Left ventricle myocardium inferior (tissue), 1 donor: ENCODE results near the gene DDX51. TPM values are rescaled to one million over a fixed set of nuclear protein-coding genes. Genes with fewer than 3 reads are reported as not detected.

Experiments
- DNase-seq: peaks from one replicate; pipeline ENCODE4 v3.0.0-alpha.2; 2020
- H3K27ac ChIP-seq: fragments of 200-600 bp; replicated peaks from 2 replicates; pipeline ENCODE4 v1.8.0; 2021
- H3K27me3 ChIP-seq: fragments of 200-600 bp; 2 replicates; pipeline ENCODE4 v1.8.0; 2021; ENCODE audit warnings: low read depth
- H3K36me3 ChIP-seq: fragments of 200-600 bp; 2 replicates; pipeline ENCODE4 v1.8.0; 2021
- H3K4me1 ChIP-seq: fragments of 200-600 bp; 2 replicates; pipeline ENCODE4 v1.8.0; 2021
- H3K4me3 ChIP-seq: fragments of 200-600 bp; 2 replicates; pipeline ENCODE4 v1.8.0; 2021; ENCODE audit warnings: mild to moderate bottlenecking, moderate library complexity
- H3K9me3 ChIP-seq: fragments of 200-600 bp; replicated peaks from 2 replicates; pipeline ENCODE4 v1.8.0; 2021
- intact Hi-C: fragments of 100-400 bp; cut with micrococcal nuclease; formaldehyde crosslinking; loops from one replicate; pipeline ENCODE4 v1.11.0; 2022
- total RNA-seq: library from RNA; stranded (reverse); fragmentation: NEBNext Ultra II Directional; extraction: Animal tissue kit (Norgen Biotek cat#: 25700); gene quantifications from one replicate; pipeline ENCODE4 v1.2.1, GENCODE V29; 2021
- TF ChIP-seq, protein P1 (sequence below): fragments of 200-600 bp; IDR thresholded peaks from 2 replicates; pipeline ENCODE4 v1.8.0; 2021; ENCODE audit warnings: antibody characterized with exemption, mild to moderate bottlenecking, borderline replicate concordance
- donor health status: DM: no; HTN: yes; CAD: no; lungs with severe emphysema.

The DDX51 gene
- total RNA-seq, 1 donor from 2014 or later, result 9.0 TPM

DNA sequence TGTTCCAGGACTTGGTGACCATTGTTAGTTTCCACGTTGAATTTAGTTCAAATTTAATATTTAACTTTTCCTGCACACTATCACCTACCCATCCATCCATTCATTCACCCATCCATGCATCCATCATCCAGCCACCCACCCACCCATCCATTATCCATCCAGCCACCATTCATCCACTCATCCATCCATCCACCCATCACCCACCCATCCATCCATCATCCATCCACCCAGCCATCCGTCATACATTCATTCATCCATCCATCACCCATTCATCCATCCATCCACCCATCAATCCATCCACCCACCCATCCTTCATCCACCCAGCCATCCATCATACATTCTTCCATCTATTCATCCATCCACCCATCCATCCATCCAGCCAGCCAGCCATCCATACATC, 22.0 kb upstream of the DDX51 start:
- peaks cover 63% of the 10 kb centered on the region for H3K27me3 ChIP-seq
- TF ChIP-seq, protein P1, sequence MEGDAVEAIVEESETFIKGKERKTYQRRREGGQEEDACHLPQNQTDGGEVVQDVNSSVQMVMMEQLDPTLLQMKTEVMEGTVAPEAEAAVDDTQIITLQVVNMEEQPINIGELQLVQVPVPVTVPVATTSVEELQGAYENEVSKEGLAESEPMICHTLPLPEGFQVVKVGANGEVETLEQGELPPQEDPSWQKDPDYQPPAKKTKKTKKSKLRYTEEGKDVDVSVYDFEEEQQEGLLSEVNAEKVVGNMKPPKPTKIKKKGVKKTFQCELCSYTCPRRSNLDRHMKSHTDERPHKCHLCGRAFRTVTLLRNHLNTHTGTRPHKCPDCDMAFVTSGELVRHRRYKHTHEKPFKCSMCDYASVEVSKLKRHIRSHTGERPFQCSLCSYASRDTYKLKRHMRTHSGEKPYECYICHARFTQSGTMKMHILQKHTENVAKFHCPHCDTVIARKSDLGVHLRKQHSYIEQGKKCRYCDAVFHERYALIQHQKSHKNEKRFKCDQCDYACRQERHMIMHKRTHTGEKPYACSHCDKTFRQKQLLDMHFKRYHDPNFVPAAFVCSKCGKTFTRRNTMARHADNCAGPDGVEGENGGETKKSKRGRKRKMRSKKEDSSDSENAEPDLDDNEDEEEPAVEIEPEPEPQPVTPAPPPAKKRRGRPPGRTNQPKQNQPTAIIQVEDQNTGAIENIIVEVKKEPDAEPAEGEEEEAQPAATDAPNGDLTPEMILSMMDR, result no peak

DNA sequence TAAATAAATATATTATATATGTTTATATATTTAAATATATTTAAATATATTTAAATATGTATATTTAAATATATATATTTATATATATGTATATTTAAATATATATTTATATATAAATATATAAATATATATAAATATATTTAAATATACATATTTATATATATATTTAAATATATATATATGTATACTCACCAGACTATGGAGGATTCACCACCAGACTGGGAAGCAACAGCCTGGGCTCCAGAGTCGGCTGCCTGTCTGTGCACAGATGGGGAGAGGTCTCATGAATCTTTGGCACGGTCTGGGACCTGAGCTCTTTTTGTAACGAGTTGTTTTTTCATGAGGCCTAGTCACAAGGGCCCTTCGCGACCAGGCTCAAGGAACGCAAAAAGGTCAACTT, 21.5 kb upstream of the DDX51 start:
- DNase-seq, result no peak
- Histone ChIP-seq H3K27ac (no peak overlapping the region), H3K36me3 (no peaks in the 10 kb centered on the region), H3K4me3 (no peak overlapping the region), H3K9me3 (no peaks in the 10 kb centered on the region), H3K27me3 (peaks cover 63% of the 10 kb centered on the region), H3K4me1 (peaks cover 4% of the 10 kb centered on the region)
- intact Hi-C loops, result no loop called here
- TF ChIP-seq, protein P1, result no peak

More for the DNA sequence above, 22.0 kb upstream of the DDX51 start:
- Histone ChIP-seq H3K27ac (no peak overlapping the region), H3K9me3 (no peaks in the 10 kb centered on the region), H3K4me3 (no peak overlapping the region), H3K4me1 (peaks cover 4% of the 10 kb centered on the region), H3K36me3 (no peaks in the 10 kb centered on the region)
- no peak for DNase-seq
- intact Hi-C loops, result no loop called here

DNA sequence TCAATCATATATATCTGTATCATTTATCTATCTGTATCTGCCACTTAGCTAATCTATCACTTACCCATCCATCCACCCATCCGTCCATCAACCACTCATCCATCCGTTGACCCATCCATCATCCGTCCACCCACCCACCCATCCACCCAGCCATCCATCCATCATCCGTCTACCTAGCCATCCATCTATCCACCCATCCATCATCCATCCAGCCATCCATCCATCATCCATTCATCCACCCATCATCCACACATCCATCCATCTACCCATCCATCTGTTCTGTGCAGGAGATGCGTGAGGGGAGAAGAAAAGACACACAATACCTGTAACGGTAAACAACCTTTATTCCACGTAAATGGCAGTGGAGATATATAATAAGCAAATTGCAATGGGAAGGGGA, 20.3 kb upstream of the DDX51 start:
- no peak overlapping the region for H3K27ac ChIP-seq
- no peaks in the 10 kb centered on the region for H3K9me3 ChIP-seq
- intact Hi-C loops, result no loop called here
- H3K36me3 ChIP-seq, result no peaks in the 10 kb centered on the region
- TF ChIP-seq, protein P1, result no peak
- DNase-seq, result no peak
- H3K4me3 ChIP-seq, result no peak overlapping the region
- H3K4me1 ChIP-seq, result peaks cover 4% of the 10 kb centered on the region
- H3K27me3 ChIP-seq, result peaks cover 62% of the 10 kb centered on the region

DNA sequence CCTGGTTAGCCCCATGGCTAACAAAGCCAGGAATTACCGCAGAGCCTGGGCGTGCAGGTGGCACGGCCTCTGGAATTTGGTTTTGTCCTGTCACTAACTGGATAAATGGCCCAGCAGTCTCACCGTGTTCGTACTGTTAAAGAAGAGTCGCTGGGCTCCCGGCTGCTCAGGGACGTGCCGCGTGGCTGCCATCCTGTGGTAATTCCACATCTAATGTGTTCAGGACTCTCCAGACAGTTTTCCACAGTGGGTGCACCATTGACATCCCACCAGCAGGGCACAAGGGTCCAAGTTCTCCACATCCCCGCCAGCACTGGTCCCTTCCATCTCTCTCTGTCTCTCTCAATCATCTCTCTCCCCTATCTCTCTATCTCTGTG, 19.8 kb upstream of the DDX51 start:
- DNase-seq, result no peak
- TF ChIP-seq, protein P1, result no peak
- Histone ChIP-seq H3K27me3 (peaks cover 63% of the 10 kb centered on the region), H3K27ac (no peak overlapping the region), H3K4me3 (no peak overlapping the region), H3K4me1 (peaks cover 4% of the 10 kb centered on the region), H3K36me3 (no peaks in the 10 kb centered on the region), H3K9me3 (no peaks in the 10 kb centered on the region)
- intact Hi-C loops, result no loop called here

DNA sequence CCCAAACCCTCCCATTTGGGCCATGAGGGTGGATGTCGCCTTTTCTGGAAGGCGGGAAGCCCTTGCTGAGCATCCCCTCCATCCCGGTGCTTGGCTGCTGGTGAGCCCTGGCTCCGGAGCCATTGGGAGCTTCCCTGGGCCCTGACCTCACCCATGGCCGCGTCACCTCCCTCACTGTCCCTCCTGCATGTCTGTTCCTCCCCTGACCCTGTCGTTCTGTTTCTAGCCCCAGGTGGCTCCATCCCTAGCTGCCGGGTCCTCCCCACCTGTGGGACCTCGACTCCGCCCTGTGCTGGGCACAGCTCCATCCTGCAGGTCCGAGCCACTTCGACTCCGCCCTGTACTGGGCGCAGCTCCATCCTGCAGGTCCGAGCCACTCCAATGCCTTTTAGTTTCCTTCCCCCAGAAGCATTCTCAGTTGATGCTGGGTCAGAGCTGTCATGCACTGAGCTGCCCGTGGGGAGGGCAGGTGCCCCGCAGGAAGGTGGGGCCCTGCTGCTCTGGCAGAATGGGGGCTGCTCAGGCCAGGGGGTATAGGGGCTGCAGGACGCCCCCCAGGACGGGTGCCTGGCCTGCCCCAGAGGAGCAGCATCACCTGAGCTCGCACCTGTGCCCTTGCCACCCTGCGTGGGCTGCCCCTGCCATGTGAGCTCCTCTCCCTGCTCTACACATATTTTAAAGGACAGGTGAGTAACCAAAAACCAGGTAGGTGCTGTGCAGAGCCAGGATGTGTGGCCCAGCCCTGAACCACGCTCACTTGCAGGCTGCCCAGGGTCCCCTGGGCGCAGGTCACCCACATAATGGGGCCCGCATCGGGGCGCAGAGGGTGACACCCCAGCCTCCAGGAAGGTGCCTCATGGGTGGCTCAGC, 19.2 kb upstream of the DDX51 start:
- intact Hi-C loops, result no loop called here
- Histone ChIP-seq H3K4me3 (peak overlapping the region; percentile 9), H3K27me3 (peaks cover 58% of the 10 kb centered on the region), H3K27ac (no peak overlapping the region), H3K9me3 (no peaks in the 10 kb centered on the region), H3K4me1 (peaks cover 4% of the 10 kb centered on the region), H3K36me3 (no peaks in the 10 kb centered on the region)
- TF ChIP-seq, protein P1, result no peak
- peak; percentile 11 for DNase-seq
